Fibroblast of mammary gland (primary cell): ENCODE data around the gene MARCHF9.

Experiments used
- DNase-seq: peaks from one replicate; pipeline ENCODE4 v3.0.0-alpha.2; 2010; ENCODE audit warnings: low read depth
- H3K4me3 ChIP-seq: 2 replicates; pipeline ENCODE4 v1.5.1; 2011; ENCODE audit warnings: low read depth, mild to moderate bottlenecking, low read length, moderate library complexity; ENCODE audit not compliant: control insufficient read depth
- TF ChIP-seq, protein P1 (sequence below): conservative IDR thresholded peaks from 2 replicates; pipeline ENCODE4 v1.5.1; 2011; ENCODE audit warnings: low read depth, low read length, inconsistent platforms; ENCODE audit not compliant: control insufficient read depth, insufficient read depth

The MARCHF9 gene

DNA sequence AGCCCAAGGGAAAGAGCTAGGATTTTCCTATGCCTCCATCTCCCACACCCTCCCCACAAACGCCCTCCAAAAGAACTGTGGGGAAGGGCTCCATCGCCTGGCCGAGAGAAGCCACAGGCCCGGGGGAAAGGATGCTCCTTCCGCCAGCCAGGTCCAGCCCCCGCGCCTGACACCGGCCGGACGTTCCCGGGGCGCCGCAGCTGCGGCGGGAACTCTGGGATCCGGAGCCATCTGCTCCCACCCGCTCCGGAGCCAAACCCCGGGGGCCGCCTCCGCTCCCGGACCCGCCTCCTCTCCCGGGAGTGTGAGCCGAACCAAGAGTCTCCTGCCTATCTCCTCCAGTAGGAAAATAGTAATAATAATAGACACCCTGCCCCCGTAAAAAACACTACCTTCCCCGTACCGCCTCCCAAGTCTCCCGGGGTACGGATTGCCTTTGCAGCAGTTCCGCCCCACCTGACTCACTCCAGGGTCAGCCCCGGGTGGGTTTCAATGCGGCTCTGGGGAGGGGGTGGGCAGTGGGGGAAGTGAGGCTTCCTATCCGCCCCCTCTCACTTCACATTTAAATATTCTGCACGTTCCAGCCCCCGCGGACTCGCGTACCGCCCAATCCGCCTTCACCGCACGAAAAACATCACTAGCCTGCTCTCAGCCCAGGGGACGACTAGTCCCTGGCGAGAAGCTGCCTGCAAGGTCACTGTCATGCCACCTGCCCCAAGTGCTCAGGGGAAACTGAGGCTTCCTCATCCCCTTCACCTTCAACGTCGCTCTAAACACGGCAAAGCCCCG lies 18.8 kb upstream of the MARCHF9 start:
- H3K4me3 ChIP-seq: peak overlapping the region; percentile 26
- TF ChIP-seq, protein P1, sequence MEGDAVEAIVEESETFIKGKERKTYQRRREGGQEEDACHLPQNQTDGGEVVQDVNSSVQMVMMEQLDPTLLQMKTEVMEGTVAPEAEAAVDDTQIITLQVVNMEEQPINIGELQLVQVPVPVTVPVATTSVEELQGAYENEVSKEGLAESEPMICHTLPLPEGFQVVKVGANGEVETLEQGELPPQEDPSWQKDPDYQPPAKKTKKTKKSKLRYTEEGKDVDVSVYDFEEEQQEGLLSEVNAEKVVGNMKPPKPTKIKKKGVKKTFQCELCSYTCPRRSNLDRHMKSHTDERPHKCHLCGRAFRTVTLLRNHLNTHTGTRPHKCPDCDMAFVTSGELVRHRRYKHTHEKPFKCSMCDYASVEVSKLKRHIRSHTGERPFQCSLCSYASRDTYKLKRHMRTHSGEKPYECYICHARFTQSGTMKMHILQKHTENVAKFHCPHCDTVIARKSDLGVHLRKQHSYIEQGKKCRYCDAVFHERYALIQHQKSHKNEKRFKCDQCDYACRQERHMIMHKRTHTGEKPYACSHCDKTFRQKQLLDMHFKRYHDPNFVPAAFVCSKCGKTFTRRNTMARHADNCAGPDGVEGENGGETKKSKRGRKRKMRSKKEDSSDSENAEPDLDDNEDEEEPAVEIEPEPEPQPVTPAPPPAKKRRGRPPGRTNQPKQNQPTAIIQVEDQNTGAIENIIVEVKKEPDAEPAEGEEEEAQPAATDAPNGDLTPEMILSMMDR: peak; percentile 25
- peak; percentile 34 for DNase-seq

DNA sequence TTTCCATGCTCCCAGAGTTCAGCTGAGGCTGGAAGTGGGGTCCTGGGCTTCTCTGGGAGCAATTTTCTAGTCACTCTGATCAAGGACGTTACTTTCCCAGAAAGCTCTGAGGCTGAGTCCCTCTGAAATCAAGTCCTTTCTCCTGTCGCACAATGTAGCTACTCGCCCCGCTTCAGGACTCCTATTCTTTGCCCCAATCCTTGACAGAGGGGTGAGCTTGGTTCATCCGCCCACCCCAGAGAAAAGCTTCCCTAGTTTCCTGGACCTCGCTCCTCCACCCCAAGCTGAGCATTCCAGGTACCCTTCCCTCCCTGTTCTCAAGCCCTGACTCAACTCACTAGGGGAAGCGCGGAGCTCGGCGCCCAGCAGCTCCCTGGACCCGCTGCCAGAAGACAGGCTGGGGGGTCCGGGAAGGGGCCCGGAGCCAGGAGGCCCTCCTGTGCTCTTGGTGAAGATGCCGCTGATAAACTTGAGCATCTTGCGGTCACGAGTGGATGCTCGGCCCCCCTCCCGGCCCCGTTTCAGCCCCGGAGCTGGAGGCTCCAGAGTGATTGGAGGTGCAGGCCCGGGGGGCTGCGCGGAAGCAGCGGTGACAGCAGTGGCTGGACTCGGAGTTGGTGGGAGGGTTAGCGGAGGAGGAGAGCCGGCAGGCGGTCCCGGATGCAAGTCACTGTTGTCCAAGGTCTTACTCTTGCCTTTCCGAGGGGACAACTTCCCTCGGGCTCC lies 18.0 kb upstream of the MARCHF9 start:
- TF ChIP-seq, protein P1: no peak
- DNase-seq: no peak
- H3K4me3 ChIP-seq: no peak overlapping the region

DNA sequence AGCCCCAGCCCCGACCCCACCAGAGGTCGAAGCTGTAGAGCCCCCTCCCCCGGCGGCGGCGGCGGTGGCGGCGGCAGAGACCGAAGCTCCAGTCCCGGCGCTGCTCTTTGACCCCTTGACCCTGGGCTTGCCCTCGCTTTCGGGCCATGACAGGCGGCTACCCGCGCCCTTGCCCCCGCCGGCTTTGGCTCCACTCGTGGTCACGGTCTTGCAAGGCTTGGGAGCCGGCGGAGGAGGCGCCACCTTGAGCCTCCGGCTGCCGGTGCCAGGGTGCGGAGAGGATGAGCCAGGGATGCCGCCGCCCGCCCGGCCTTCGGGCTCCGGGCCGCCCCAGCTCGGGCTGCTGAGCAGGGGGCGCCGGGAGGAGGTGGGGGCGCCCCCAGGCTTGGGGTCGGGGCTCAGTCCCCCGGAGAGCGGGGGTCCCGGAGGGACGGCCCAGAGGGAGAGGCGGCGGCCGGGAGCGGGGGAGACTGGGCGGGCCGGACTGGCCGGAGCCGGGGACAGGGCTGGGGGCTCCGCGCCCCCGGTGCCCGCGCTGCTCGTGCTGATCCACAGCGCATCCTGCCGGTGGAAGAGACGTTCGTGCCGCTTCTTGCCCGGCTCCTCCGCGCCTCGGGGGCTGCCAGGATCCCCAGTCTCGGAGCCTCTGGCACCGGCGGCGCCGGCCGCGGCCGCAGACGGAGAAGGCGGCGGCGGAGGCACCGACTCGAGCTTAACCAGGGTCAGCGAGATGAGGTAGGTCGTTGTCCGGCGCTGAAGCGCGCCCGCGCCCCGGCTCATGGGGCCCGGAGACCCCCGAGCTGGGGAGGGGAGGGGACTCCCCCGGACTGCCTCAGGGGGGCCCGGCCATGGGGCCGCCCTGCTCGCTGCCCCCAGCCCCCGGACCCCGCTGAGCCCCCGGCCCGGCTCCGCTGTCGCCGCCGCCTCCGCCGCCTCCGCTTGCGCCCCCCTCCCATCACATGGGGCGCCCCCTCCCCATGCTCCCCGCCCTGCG lies 17.1 kb upstream of the MARCHF9 start:
- peak overlapping the region; percentile 2 for H3K4me3 ChIP-seq
- no peak for DNase-seq
- TF ChIP-seq, protein P1: no peak

DNA sequence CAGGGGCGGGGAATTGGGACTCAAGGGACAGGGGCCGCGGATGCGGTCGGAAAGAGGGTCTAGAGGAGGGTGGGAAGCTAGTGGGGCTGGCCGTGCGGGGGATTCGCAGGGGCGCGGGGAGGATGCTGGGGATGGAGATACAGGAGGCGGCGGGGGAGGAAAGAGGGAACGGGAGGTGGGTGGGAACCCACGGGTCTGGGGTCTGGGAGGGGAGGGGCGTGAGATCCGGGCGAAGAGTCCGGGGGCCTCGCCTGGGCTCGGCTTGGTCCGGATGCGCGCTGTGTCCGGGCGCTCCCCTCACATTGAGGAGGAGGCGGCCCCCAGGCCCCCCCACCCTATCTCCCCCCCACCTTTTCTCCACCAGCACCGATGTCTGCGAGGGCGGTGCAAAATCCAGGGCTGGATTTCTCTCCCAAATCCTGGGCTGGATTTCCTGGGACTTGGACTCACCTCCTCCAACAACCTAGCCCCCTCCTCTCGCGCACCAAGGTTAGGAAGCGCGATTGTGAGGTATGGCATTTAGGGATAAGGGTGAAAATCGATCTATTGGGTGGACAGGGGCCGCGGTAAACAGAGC lies 16.2 kb upstream of the MARCHF9 start, which contains the start of gene AGAP2:
Gene AGAP2, minus strand, starts transcription at position 82 of the 577 bp plus-strand sequence. CDS start 496 bp downstream, outside the sequence.
- H3K4me3 ChIP-seq: peak within 1 kb of the TSS; percentile 2

DNA sequence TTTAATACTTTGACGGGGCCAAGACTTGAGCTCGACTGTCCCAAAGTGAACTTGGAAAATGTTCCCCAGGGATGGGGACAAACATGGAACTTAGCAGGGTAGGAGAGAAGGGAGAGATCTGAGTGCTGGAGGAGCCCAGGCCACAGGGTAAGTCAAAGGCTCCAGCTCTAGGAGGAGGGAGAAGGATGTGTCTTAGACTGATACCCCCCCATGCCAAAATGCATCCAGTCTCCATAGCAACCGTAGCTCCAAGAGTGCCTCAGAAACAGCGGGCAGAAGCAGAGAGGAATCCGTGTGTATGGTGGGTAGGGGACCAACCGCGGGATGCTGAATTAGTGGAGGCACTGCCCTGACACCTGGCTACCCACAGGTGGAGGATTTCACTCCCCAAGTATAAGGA lies 15.5 kb upstream of the MARCHF9 start:
- TF ChIP-seq, protein P1: no peak
- no peak for DNase-seq
- no peak overlapping the region for H3K4me3 ChIP-seq

More for the DNA sequence above, 16.2 kb upstream of the MARCHF9 start, which contains the start of gene AGAP2:
- no peak for DNase-seq
- TF ChIP-seq, protein P1: no peak

DNA sequence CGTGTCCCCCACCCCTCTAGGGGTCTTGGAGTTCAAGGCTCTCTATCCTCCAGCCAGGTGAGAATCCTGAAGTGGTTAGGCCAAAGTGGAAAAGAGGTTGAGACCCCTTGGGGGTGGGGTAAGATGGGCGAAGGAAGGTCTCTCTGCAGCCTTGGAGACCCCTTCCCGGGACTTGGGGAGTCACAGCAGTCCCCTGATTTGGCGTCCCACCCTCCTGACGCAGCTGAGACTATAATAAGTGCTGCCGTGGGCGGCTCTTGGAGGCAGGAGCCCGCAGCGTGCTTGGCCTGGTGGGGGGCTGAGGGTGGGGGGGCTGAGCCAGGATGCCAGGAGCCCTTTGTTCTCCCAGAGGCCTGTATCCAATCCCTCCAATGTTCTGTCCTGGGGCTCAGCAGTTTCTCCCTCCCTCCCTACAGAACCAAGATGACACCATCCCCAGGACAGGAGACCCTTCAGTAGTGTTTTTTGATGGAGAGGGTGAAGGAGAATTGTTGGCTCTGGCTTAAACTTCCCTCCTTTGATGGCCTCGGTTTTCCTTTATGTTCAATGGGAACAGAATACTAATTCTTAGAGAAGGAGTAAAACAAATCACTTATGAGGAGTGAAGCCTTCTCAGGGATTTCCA lies 14.9 kb upstream of the MARCHF9 start:
- DNase-seq: no peak
- TF ChIP-seq, protein P1: no peak
- H3K4me3 ChIP-seq: no peak overlapping the region
